Astrocyte of the cerebellum (primary cell): ENCODE measurements around the gene CTNNA2.

Source experiments
- DNase-seq: peaks from one replicate; pipeline ENCODE4 v3.0.0-alpha.2; 2011; ENCODE audit warnings: low read depth
- H3K4me3 ChIP-seq: 2 replicates; pipeline ENCODE4 v1.5.1; 2011; ENCODE audit warnings: mild to moderate bottlenecking, low read depth, low read length, moderate library complexity
- CTCF ChIP-seq: IDR thresholded peaks from 2 replicates; pipeline ENCODE4 v1.5.1; 2012; ENCODE audit warnings: low read length, low read depth, moderate library complexity, mild to moderate bottlenecking; ENCODE audit errors: missing control alignments
- in situ Hi-C: cut with HindIII; loops from 2 replicates; pipeline ENCODE4 v1.10.0; 2017; ENCODE audit warnings: low sequenced_read_pairs

The CTNNA2 gene

GRCh38 chr2:79861059-79861374 is 348.2 kb downstream of the CTNNA2 start:
- TF ChIP-seq CTCF: no peak
- no peak overlapping the region for H3K4me3 ChIP-seq
- in situ Hi-C loops: no loop called here
- DNase-seq: no peak

GRCh38 chr2:79862756-79863155 is 349.9 kb downstream of the CTNNA2 start:
- no peak overlapping the region for H3K4me3 ChIP-seq
- no peak for TF ChIP-seq CTCF
- DNase-seq: no peak
- in situ Hi-C loops: no loop called here

- no peak overlapping the region for H3K4me3 ChIP-seq
- TF ChIP-seq CTCF: no peak
- in situ Hi-C loops: no loop called here
- no peak for DNase-seq
Measured at GRCh38 chr2:79872656-79873055, 359.8 kb downstream of the CTNNA2 start.

GRCh38 chr2:79874015-79874414 is 361.2 kb downstream of the CTNNA2 start:
- no peak for TF ChIP-seq CTCF
- DNase-seq: no peak
- H3K4me3 ChIP-seq: no peak overlapping the region
- in situ Hi-C loops: no loop called here

GRCh38 chr2:79876430-79876829 is 363.6 kb downstream of the CTNNA2 start:
- no peak overlapping the region for H3K4me3 ChIP-seq
- in situ Hi-C loops: no loop called here
- DNase-seq: peak; percentile 1
- TF ChIP-seq CTCF: peak; percentile 56

- H3K4me3 ChIP-seq: no peak overlapping the region
- DNase-seq: no peak
- in situ Hi-C loops: no loop called here
- TF ChIP-seq CTCF: no peak
Measured at GRCh38 chr2:79882548-79882947, 369.7 kb downstream of the CTNNA2 start.
